Stimulated activated CD4-positive, alpha-beta T cell treated with anti-CD3 and anti-CD28 coated beads, Interleukin-12 subunit alpha, Interleukin-12 subunit beta, amount 100 ng/mL, for 4 hours (primary cell): ENCODE results near the gene YPEL4.
A peak's percentile ranks its signal among the peaks of the same experiment; 100 is the strongest.

Experiments used
- DNase-seq: peaks from one replicate; pipeline ENCODE4 v3.0.0-alpha.2; 2020

Gene YPEL4

DNA sequence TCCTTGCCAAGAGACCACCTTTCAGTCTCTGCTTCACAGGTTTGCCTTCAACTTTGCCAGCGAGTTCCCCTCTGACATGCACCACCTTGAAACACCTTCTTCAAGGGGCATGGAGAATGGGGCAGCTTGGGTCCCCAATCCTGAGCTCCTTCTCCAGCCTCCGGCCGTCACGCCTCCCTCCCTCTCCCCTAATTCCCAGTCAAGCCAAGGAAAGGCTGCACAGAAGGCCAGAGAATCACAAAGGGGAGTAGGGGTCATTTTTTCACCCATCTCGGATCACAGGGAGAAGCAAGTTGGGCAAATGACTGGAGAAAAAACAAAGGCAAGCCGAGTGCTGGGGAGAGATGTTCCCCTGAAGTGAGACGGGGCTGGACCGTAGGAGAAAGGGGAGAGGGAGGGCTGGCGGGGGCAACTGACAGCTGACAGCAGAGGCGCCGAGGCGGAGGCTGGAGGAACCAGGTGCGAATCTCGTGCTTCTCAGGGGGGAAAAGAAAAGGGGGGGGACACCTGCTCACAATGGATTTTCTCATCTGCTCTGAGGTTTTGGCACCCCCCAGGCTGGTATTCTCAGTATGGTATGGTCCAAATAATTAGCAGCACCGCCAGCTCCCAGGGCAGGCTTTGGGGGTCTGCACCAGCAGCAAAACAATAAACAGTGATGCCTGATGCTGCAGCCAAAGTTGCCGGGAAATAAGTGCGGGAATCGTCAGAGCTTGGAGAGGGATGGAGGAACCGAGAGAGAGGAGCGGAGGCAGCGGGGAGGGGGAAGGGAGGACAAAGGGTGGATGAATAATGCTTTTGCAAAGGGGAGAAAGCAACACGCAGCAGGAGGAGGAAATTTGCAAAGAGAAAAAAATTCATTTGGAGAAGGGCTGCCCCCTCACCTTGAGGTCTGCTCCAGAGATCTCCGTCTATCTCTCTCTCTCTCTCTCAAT lies 644 bp downstream of the YPEL4 start:
- DNase-seq = no peak

DNA sequence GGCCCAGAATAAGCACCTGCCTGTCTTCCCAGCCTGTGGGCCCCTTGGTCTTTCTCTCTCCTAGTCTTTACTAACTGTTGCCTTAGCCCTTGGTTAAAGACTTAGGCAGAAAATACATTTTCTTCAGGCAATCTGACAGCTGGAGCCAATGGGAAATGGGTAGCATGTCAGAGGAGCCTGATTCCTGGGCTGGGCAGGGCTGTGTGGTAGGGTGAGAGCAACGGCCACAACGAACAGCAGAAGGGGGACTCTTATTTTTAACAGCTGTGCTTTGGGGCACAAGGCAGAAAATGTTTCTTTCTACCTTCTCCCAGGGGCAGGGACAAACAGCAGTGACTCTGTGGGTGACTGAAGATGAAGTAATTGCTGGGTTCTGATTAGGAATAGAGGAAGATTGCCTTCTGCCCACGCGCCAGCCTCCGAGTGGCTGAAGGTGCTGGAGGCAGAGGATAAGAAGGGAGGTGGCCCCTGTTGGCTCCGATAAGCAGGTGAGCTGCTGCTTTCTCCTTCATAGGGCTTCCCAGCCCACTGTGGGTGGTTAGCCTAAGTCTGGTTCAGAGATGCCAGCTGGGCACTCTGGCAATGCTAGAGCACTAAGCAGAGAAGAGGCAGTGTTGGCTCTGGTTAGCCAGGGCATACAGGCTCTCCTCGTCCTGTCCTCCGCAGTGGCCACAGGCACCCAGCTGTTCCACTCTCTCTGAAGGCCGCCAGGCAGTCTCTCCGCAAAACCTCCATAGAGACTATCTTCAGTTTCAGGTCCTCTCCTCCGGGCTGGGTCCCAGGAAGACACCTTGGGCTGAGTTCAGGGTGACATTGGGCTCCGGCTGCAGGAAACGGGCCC lies 1.5 kb downstream of the YPEL4 start:
- DNase-seq = no peak

DNA sequence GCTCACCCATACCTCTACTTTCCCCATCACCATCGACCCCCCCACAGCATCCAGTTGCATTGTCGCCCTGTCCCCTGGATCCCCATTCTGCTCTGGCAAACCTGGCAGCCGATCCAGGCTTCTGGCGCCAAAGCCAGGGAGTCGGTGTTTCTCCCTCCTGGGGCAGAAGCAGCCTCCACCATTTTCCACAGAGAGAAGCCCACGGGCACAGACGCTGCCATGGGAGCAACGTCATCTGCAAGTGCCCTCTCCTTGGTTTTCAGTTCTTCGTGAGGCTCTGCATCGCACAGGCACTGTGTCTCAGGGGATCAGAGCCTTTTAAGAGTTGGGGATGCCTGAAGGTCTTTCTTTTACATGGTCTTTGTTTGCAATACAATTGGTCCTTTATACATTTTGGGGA lies 2.3 kb downstream of the YPEL4 start:
- no peak for DNase-seq

DNA sequence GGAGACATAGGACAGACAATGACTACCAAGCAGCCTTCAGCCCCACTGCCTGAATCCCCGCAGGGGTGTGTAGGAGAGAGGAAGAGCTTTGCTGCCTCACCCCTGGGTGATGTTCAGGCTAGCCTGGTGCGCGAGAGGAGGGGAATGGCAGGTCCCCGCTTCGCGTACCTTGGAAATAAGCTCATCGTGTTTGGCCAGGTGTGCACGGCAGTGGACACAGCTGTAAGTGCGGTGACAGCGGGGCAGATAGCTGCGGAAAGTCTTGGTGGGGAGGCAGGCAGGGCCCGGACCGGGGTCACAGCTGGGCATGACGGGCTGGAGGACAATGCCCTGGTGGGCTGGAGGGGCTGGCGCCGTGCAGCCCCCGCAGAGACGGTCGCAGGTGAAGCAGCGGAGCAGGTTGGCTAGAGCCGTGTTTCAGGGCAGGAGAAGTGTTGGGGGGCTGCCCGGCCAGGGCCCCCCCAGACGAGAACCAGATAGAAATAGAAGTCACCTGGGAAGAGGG lies 2.9 kb downstream of the YPEL4 start:
- no peak for DNase-seq

DNA sequence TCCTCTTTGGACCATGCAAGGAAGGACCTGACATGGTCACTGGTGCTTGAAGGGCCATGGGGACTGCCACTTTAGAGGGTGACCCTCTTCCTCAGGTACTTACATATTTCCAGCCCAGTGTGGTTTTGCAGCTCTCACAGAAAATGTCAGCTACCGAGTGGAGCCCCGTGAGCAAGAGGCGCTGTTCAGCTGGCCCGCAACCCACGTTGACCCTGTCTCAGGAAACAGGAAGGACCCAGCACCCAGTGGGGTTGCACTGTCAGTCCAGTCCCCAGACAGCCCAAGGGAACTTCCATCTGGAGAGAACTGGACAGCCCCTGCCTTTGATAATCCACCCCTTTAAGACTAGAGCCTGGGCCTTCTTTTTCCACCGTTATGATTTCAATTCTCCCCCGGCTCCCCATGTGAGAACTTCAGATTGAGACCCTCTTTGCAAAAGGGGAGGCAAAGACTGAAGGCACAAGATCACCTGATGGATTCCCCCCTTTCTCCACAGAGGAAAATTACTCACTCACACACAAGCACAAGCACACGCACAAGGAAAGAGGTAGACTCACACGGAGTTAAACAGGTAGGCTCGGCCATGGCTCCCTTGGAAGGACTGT lies 3.4 kb downstream of the YPEL4 start:
- no peak for DNase-seq

DNA sequence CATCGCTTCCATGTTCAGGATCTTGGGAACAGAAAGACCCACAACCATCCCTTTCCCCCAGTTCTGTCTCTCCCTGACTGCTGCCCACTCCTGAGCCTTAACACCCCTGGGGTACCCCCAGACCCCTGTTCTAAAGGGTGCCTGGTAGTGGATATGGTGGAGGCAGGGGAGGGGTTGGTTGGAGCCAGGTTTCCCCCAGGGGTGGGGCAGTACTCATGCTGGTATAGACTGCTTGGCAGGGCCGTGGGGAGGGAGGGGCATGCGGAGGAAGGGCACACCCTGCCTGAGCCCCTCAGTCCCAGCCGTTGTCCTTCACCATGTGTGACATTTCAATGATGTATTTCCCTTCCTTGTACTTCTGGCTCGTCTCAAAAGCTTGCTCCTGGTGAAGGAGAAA lies 4.0 kb downstream of the YPEL4 start:
- DNase-seq = no peak

DNA sequence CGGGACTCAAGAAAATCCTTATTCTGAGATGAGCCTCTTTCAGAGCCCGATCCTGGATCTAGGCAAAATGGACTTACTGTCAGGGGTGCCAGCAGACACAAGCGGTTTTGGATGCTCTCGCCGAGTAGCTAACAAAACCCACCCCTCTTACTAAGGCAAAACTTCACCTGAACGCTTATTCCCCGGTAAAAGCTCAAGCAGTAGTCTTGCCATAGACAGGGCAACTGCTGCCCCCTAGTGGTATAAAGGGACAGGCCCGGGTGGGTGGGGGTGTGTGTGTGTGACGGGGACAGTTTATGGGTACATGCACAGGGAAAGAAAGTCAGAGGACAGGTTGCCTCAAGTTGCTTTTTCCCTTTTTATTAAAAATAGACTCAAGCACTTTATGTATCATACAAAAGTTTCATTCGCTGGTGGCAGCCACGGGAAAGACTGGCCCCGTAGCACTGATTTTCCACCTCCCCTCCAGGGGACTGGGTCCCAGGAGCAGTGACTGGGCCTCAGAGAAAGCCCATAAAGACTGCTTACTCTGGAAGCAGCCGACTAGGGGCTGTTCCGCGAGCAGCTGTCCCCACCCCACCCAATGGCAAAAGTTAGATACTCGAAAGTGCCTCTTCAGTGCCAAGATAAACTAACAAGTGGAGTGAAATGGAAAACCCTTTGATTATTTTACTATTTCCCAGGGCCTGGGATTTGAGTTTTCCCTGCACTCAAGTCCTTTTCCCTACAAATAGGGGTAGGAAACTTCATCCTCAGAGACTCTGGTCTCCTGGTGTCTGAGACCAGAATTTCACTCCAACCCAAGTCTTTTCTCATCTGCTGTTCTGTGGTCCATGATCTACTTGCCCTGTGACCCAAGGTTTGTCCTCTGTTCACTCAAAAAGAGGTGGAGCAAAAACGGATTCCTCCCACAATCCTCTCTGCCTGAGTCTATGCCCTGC lies 4.7 kb downstream of the YPEL4 start:
- peak; percentile 77 for DNase-seq

DNA sequence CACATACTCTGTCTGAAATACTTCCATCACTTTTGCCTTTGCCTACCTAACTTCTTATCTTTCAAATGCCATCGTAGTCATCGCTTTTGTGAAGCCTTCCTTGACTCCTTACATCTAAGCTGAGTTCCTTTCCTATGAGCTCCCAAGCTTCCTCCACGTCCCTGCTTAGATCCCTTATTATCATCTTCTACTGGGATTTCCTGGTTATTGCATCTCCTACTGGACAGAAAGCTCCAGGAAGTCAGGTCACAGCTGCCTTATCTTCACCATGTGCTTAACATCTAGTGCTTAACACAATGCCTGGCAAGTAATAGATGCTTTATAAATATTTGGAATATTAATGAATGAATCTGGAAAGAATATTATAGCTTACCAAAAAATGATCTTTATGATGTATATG lies 5.9 kb downstream of the YPEL4 start:
- no peak for DNase-seq

DNA sequence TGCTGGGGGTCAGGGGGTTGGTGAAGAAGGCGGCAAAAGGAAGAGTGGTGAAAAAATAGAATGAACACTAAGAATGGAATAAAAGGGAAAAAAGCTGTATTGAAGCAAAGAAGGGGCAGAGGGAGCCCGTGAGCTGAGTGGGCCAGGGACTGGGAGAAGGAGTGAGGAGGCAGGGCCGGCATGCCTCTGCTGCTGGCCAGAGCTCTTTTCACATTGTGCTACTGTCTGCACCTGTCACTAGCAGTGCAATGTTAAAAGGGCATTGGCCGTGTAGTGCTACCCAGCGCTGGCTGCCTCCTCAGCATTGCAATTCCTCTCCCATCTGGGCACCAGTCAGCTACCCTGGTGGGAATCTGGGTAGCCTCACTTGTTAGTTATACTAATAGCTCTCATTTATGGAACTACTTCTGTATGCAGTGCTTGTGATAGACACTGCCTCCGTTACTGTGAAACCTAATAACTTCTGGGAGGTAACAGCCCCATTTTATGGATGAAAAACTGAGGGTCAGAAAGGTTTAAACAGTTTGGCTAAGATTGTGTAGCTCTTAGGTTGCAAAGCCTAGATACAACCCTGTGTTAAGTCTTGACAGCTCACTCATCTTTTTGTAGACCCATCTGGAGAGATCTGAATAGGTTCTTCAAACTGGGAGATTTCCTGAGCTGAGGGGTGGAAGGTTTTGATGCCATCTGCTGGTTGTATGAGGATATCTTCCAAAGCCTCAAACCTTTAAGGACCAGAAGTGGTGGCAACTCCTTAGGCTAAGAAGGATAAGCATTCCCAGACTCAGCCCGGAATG lies 8.5 kb downstream of the YPEL4 start:
- no peak for DNase-seq

DNA sequence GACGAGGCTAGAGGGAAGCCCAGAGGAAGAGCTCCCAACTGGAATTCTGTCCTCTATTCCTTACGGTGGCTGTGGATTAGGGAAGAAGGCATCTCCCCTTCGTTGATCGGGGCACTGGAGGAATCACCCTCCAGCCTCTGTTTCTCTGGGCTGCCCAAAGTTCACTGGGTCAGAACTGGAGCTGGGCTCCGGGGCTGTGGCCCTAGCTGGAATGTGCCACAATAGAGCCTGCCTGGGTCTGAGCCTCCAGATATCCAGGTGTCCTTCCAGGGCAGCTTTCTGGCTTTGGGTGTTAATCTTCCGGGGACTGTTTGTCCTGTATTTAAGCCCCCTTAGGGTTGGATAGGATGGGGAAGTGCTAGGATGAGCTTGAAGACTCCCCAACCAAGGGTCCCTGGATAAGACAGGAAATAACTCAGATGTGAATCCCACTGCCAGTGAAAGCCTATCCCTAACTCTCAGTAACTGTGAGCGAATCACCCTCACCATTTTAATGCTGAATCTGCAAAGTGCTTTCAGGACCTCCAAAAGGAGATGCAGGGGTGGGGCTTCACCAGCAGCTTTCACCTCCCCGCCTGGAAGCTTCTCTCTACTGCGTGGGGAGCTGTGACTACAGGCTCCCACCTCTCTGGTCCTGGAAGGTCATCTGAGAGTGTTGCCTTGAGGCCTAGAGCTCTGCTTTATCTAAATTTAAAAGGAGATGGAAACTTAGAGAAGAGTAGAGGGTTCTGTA lies 9.5 kb downstream of the YPEL4 start:
- no peak for DNase-seq

DNA sequence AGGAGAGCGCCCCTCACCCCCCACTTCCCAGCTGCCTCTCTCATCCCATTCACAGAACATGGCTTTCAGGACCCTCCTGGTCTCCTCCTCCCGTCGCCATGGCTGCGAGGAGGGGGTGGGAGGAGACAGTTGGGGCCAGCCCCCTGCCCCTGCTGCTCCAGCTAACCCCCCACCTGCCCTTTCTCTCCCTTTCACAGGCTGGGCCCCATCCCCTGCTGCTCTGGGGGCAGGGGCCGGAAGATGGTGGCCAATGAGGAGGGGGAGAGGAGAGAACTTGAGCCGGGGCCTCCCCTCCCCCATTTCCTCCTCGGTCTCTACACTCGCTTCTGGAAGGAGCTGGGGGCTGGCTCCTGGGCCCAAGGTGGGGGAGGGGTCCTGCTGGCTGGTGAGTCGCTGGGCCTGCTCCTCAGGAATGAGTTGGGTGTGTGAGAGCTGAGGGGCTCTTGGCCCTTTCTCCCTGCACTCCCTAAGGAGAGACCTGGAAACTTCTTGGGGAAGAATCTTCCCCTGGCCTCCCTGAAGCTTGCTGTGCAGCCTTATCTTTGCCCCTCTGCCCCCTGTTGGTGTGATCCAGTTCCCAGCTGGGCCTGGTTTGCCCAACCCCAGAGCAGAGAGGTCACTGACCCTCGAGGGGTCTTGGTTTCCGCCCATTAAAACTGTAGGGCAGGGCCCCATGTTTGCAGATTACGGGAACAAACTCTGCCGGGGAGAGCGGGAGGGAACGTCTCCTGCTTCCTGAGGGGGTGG lies 10.2 kb downstream of the YPEL4 start:
- no peak for DNase-seq

DNA sequence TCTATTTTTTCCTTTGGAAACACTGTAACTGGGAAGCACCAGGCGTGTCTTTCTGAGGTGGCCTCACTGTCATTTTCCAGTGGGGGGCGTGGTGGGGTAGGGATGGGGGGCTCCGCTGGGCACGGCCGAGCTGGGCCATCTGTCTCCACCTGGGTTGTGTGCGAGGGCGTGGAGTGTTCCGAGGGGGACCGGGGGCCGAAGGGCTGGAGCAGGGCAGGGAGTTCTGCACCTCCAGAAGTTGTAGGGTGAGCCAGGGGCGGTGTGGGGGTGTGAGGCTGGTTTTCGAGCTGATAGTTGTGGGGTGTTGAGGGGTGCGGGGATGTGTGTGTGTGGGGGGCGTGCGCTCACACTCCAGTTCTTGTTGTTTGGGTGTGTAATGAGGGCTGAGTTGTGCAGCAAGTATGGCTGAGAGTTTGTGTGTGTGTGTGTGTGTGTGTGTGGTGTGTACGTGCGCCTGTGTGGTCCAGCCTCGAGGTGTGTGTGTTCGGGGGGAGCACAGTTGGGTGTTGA lies 10.8 kb downstream of the YPEL4 start:
- DNase-seq = no peak

DNA sequence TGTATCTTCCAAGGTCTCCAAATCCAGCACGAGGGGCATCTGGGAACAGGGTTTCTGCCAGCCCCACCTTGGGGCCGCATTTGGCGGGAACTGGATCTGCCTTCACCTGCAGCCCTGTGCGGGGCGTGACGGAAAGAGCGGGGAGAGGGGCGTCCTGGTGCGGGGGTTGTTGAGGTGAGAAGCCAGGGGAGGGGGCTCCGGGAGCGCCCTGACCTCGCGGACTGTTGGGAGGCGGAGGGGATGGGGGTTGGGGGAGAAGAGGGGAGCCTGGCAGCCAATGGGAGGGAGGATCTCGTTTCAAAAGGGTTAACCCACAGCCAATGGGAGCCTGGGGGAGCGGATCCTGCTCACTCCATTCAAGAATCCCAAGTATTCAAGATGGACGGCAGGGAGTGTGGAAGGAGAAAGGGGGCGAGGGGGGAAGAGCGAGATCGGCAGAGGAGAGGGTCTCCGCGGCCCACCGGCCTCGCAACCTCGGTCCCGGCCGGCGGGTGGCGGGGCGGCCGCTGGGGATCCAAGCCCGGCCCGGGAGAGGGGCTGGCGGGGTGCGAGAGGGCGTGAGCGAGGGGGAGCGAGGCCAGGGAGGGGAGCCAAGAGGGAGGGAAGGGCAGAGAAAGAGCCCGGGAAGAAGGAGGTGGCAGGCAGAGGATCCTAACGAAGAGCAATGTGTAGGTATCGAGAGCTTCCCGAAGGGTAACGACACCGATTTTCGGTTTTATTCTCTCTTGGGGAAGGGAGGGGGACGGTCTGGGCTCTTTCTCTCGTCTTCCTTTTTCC lies 11.5 kb downstream of the YPEL4 start:
- no peak for DNase-seq

DNA sequence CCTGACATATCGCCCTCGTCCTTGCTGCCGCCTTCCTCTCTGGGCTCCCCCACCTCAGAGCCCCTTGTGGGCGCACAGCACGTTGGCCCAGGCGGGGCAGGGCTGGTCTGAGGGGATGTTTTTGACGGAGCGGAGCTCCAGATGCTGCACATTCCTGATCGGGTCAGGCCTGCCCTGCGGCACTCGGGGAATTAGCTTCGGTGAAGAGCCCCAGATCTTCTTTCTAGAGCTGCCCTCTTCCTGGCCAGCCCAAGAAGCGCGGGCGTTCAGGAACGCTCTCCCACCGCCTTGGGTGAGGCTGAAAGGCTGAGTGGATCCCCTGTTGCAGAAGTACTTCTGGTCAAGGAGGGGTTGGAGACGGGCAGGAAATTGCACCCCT lies 12.1 kb downstream of the YPEL4 start:
- DNase-seq = no peak

DNA sequence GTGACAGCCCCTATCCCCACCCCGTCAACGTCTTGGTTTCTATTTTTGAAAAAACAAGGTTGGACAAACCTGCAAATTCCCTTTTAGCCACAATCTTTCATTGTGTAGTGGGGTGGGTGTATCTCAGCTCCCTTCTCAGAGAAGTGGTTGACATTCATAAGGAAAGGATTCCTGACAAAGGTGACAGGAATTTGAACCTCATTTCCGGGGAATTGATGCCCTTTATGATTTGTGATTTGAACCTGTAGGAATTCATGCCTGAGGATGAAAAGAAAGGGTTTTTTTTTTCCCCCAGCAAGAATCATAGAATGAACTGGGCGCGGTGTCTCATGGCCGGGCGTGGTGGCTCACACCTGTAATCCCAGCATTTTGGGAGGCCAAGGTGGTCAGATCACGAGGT lies 14.5 kb downstream of the YPEL4 start:
- no peak for DNase-seq

DNA sequence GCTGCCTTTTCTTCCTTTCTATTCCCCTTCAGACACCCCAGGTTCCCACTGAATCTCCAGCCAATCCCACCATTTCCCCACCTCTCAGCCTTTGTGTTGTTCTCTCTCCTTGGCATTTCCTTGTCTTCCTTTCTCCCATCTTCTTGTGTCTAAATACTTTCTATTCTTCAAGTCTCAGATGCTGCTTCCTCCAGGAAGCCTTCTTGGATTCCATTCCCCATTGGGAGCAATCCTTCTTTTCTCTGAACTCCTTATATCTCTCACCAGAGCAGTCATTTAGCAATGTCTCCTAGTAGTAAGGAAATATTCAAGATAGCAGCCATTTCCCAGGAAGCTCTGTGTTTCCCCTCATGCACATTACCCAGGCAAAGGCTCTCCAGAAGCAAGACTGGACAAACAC lies 15.4 kb downstream of the YPEL4 start:
- no peak for DNase-seq

DNA sequence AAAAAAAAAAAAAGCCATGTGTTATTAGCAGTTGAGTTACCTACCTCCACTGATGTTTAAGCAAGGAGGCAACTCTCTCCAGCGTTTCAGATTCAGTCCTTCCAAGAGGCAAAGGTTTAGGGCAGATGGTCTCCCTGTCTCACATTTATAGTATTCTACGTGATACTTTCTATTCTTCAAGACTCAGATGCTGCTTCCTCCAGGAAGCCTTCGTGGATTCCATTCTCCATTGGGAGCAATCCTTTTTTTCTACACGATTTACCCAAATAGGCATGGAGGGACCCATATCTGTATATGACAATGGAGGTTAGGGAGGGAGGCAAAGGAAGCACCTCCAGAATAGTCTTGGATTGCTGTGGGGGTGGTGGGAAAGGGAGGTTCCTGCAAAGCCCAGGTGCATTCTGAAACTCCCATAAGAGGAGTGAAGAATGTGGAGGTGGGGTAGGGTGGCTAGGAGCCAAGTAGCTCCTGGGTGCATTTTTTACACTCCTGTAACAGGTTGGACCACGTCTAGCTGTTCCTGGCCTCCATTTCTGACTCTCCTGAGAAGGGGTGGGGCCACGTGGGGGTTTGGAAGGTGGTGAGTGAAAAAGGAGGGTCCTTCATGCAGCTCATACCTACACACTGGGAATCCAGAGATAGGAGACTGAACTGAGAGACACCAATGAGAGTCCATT lies 16.2 kb downstream of the YPEL4 start:
- DNase-seq = no peak

DNA sequence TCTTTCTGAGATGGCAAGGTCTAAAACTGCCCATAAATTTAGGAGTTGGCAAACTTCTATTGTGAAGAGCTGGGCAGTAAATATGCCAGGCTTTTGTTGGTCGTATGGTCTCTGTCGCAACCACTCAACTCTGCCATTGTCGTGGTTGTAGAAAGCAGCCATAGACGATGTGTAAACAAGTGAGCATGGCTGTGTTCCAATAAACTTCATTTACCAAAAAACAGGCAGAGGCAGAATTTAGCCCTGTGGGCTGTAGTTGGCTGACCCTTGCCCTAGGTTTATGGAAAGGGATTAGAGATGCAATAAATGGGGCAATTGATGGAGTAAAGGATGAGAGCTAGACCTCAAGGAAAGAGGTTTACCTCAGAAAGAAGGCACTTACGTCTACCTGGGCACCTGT lies 17.6 kb downstream of the YPEL4 start:
- no peak for DNase-seq
